SK-N-SH treated with all-trans-retinoic acid at 6 μM for 48 hours (cell line): Measurements from ENCODE around the gene LCN12.

ENCODE experiments used
- ARNTL ChIP-seq: fragments of 450-650 bp; formaldehyde crosslinking; IDR thresholded peaks from 2 replicates; pipeline ENCODE4 v1.5.0; 2020; ENCODE audit warnings: low read depth, mild to moderate bottlenecking, moderate library complexity, borderline replicate concordance
- CREB5 ChIP-seq: fragments of 250-450 bp; sonication (Bioruptor Pico); IDR thresholded peaks from 2 replicates; pipeline ENCODE4 v1.5.1; 2020; ENCODE audit warnings: low read depth, mild to moderate bottlenecking, moderate library complexity
- ISL1 ChIP-seq: fragments of 250-450 bp; sonication (Bioruptor Pico); IDR thresholded peaks from 2 replicates; pipeline ENCODE4 v2.1.2; 2022; ENCODE audit warnings: mild to moderate bottlenecking, moderate library complexity
- PATZ1 ChIP-seq: fragments of 250-450 bp; sonication (Bioruptor Pico); IDR thresholded peaks from 2 replicates; pipeline ENCODE4 v1.8.0; 2020; ENCODE audit warnings: mild to moderate bottlenecking, moderate library complexity, borderline replicate concordance
- POU6F1 ChIP-seq: fragments of 250-450 bp; sonication (Bioruptor Pico); IDR thresholded peaks from 2 replicates; pipeline ENCODE4 v1.8.0; 2021; ENCODE audit warnings: low read depth, mild to moderate bottlenecking, moderate library complexity, borderline replicate concordance
- TCF4 ChIP-seq: fragments of 250-450 bp; sonication (Bioruptor Pico); IDR thresholded peaks from 2 replicates; pipeline ENCODE4 v1.8.0; 2021; ENCODE audit warnings: mild to moderate bottlenecking, moderate library complexity, borderline replicate concordance
- TOX ChIP-seq: fragments of 250-450 bp; sonication (Bioruptor Pico); IDR thresholded peaks from 2 replicates; pipeline ENCODE4 v1.8.0; 2021; ENCODE audit warnings: mild to moderate bottlenecking, moderate library complexity, borderline replicate concordance
- TSHZ2 ChIP-seq: fragments of 250-450 bp; sonication (Bioruptor Pico); IDR thresholded peaks from 2 replicates; pipeline ENCODE4 v1.5.0; 2020; ENCODE audit warnings: mild to moderate bottlenecking, moderate library complexity
- ZC3H10 ChIP-seq: fragments of 250-450 bp; sonication (Bioruptor Pico); IDR thresholded peaks from 2 replicates; pipeline ENCODE4 v1.5.1; 2021; ENCODE audit warnings: mild to moderate bottlenecking, moderate library complexity
- ZFP3 ChIP-seq: fragments of 250-450 bp; sonication (Bioruptor Pico); IDR thresholded peaks from 2 replicates; pipeline ENCODE4 v1.5.0; 2020; ENCODE audit warnings: mild to moderate bottlenecking, moderate library complexity
- ZFP30 ChIP-seq: fragments of 450-650 bp; formaldehyde crosslinking; IDR thresholded peaks from 2 replicates; pipeline ENCODE4 v1.5.0; 2022; ENCODE audit warnings: mild to moderate bottlenecking, moderate library complexity
- ZNF565 ChIP-seq: fragments of 450-650 bp; formaldehyde crosslinking; conservative IDR thresholded peaks from 2 replicates; pipeline ENCODE4 v1.5.0; 2020; ENCODE audit warnings: low read depth, mild to moderate bottlenecking, moderate library complexity
- ZNF70 ChIP-seq: fragments of 450-650 bp; formaldehyde crosslinking; IDR thresholded peaks from 2 replicates; pipeline ENCODE4 v1.5.0; 2020; ENCODE audit warnings: mild to moderate bottlenecking, moderate library complexity
- ZNF8 ChIP-seq: fragments of 450-650 bp; formaldehyde crosslinking; IDR thresholded peaks from 2 replicates; pipeline ENCODE4 v1.5.0; 2020; ENCODE audit warnings: mild to moderate bottlenecking, moderate library complexity

- TF ChIP-seq TCF4 (CRISPR knock-in tag) (no peak), TSHZ2 (CRISPR knock-in tag) (no peak), ZFP30 (CRISPR knock-in tag) (no peak), ZNF565 (CRISPR knock-in tag) (no peak), PATZ1 (CRISPR knock-in tag) (no peak), POU6F1 (CRISPR knock-in tag) (no peak), ZFP3 (no peak), ZC3H10 (no peak), CREB5 (CRISPR knock-in tag) (no peak), ZNF8 (CRISPR knock-in tag) (no peak), ARNTL (CRISPR knock-in tag) (no peak), ISL1 (CRISPR knock-in tag) (no peak), ZNF70 (CRISPR knock-in tag) (no peak), TOX (CRISPR knock-in tag) (no peak)
These were observed 23.6 kb downstream of the LCN12 start for GRCh38 chr9:136975644-136976043.
